B cell (primary cell): ENCODE data around the gene CYTIP. TPM values are rescaled to one million over a fixed set of nuclear protein-coding genes. Genes with fewer than 3 reads are reported as not detected.

Source experiments
- ATAC-seq: fragments of 200-7000 bp; cut with Tn5 transposase; one replicate; pipeline ENCODE4 v1.10.0; 2021; ENCODE audit warnings: low read depth, mild to moderate bottlenecking, moderate number of reproducible peaks, moderate library complexity
- CTCF ChIA-PET: fragments of 350-600 bp; sonication (Branson Sonifier 250); formaldehyde crosslinking; loops from one replicate; lab custom pipeline; 2021; ENCODE audit warnings: antibody characterized with exemption, inconsistent platforms; lab: Charles Lee
- POLR2A ChIA-PET: fragments of 350-600 bp; sonication (Branson Sonifier 250); formaldehyde crosslinking; loops from one replicate; lab custom pipeline; 2021; ENCODE audit warnings: antibody characterized with exemption; lab: Charles Lee
- DNase-seq: peaks from one replicate; pipeline ENCODE4 v3.0.0; 2013
- H2AFZ ChIP-seq: 2 replicates; pipeline ENCODE4 v1.6.1; 2012; ENCODE audit warnings: mild to moderate bottlenecking, low read depth, low read length; ENCODE audit not compliant: insufficient read depth, poor library complexity, severe bottlenecking
- H3K27ac ChIP-seq, 2 donors: 1 replicate in 1 of 2; 2 replicates in 1 of 2; pipeline ENCODE4 v1.5.1; 2012 to 2013; ENCODE audit warnings: low read length in 2 of 2, mild to moderate bottlenecking in 2 of 2, moderate library complexity in 1 of 2
- H3K27me3 ChIP-seq, 4 experiments: fragments of 200-600 bp in 1 of 4; sonication (generic) in 1 of 4; replicated peaks in 1 of 4; 1 replicate in 2 of 4; 2 replicates in 2 of 4; pipeline versions ENCODE4 v1.6.1 to v1.7.0; 2013 to 2016; ENCODE audit warnings: low read length in 3 of 4, mild to moderate bottlenecking in 2 of 4, mixed read lengths in 1 of 4, moderate library complexity in 1 of 4; ENCODE audit not compliant: insufficient read depth in 4 of 4, control insufficient read depth in 3 of 4; ENCODE audit errors: control extremely low read depth in 1 of 4
- H3K36me3 ChIP-seq, 2 experiments: replicated peaks in 1 of 2; 1 replicate in 1 of 2; 2 replicates in 1 of 2; pipeline versions ENCODE4 v1.6.1 to v1.7.1; 2013; ENCODE audit warnings: low read length in 1 of 2; ENCODE audit not compliant: insufficient read depth in 2 of 2, control insufficient read depth in 1 of 2; ENCODE audit errors: control extremely low read depth in 1 of 2, extremely low read depth in 1 of 2
- H3K4me1 ChIP-seq, 2 donors: fragments of 200-600 bp in 1 of 2; sonication (generic) in 1 of 2; 1 replicate in 1 of 2; 2 replicates in 1 of 2; pipeline versions ENCODE4 v1.5.1 to v1.6.1; 2013 to 2017; ENCODE audit warnings: low read length in 2 of 2; ENCODE audit not compliant: control insufficient read depth in 2 of 2, insufficient read depth in 2 of 2
- H3K4me2 ChIP-seq: replicated peaks from 2 replicates; pipeline ENCODE3; 2012; ENCODE audit warnings: mild to moderate bottlenecking, low read depth, low read length; ENCODE audit not compliant: poor library complexity, severe bottlenecking
- H3K4me3 ChIP-seq, 5 experiments: fragments of 200-600 bp in 1 of 5; sonication (generic) in 1 of 5; 1 replicate in 3 of 5; 2 replicates in 2 of 5; pipeline versions ENCODE4 v1.5.1 to v1.7.0; 2011 to 2016; ENCODE audit warnings: low read length in 4 of 5, mild to moderate bottlenecking in 4 of 5, low read depth in 2 of 5, control low read depth in 1 of 5, moderate library complexity in 1 of 5; ENCODE audit not compliant: insufficient read depth in 1 of 5; ENCODE audit errors: control extremely low read depth in 1 of 5, extremely low read depth in 1 of 5
- H3K79me2 ChIP-seq: fragments of 200-600 bp; sonication (generic); one replicate; pipeline ENCODE4 v1.6.0; 2016; ENCODE audit warnings: low read length; ENCODE audit not compliant: control insufficient read depth, insufficient read depth
- H3K9ac ChIP-seq: fragments of 200-600 bp; sonication (generic); 2 replicates; pipeline ENCODE4 v1.6.1; 2017; ENCODE audit warnings: mild to moderate bottlenecking, low read length, moderate library complexity
- H3K9me3 ChIP-seq, 3 donors: one replicate each; pipeline versions ENCODE4 v1.6.1 to v1.7.1; 2013; ENCODE audit warnings: low read length in 2 of 3; ENCODE audit not compliant: control insufficient read depth in 2 of 3, insufficient read depth in 1 of 3; ENCODE audit errors: control extremely low read depth in 1 of 3
- H4K20me1 ChIP-seq: 2 replicates; pipeline ENCODE4 v1.6.0; 2012; ENCODE audit warnings: mild to moderate bottlenecking, low read length; ENCODE audit not compliant: insufficient read depth, control insufficient read depth, poor library complexity, severe bottlenecking
- H3K27ac Mint-ChIP-seq: one replicate; pipeline ENCODE4 v1.8.0; 2021; ENCODE audit warnings: mixed read lengths
- H3K27me3 Mint-ChIP-seq: one replicate; pipeline ENCODE4 v1.8.0; 2021; ENCODE audit warnings: mixed read lengths
- H3K4me1 Mint-ChIP-seq: one replicate; pipeline ENCODE4 v1.8.0; 2021; ENCODE audit warnings: mixed read lengths
- H3K4me3 Mint-ChIP-seq: one replicate; pipeline ENCODE4 v1.8.0; 2021; ENCODE audit warnings: mixed read lengths
- H3K9me3 Mint-ChIP-seq: one replicate; pipeline ENCODE4 v1.8.0; 2022; ENCODE audit warnings: mixed read lengths; ENCODE audit not compliant: insufficient read depth
- EZH2 ChIP-seq: IDR thresholded peaks from 2 replicates; pipeline ENCODE4 v1.6.1; 2012; ENCODE audit warnings: borderline replicate concordance, low read depth, mild to moderate bottlenecking, moderate library complexity, low read length; ENCODE audit not compliant: insufficient read depth, poor library complexity, severe bottlenecking
- WGBS: methylation state at CpG from one replicate; pipeline ENCODE4 v1.1.5; 2013; ENCODE audit warnings: missing lambda C conversion rate; ENCODE audit not compliant: insufficient coverage; 5-methylcytosine and 5-hydroxymethylcytosine counted together
- intact Hi-C: fragments of 100-400 bp; cut with micrococcal nuclease; formaldehyde crosslinking; loops from one replicate; pipeline ENCODE4 v1.10.0; 2022
- polyA plus RNA-seq: library from polyadenylated mRNA; depleted of rRNA; stranded (reverse); fragments of >200 nt; gene quantifications from 2 replicates; pipeline ENCODE4 v1.2.3, GENCODE V29; 2012
- total RNA-seq, 2 donors: library from RNA; stranded (reverse); fragments of 120-200 nt in 1 of 2; gene quantifications; 1 replicate in 1 of 2; 2 replicates in 1 of 2; pipeline versions ENCODE4 v1.2.3 to v1.2.4, GENCODE V29; 2013 to 2022
- TF ChIP-seq, protein P1 (sequence below): fragments of 200-600 bp; IDR thresholded peaks from one replicate; pipeline ENCODE4 v1.8.0; 2022; ENCODE audit warnings: antibody characterized with exemption, mild to moderate bottlenecking

Gene CYTIP
- total and polyA plus RNA-seq, 2 donors (not counting 1 experiment from before 2014, with no cell fraction given): 73.0 to 327 TPM

DNA sequence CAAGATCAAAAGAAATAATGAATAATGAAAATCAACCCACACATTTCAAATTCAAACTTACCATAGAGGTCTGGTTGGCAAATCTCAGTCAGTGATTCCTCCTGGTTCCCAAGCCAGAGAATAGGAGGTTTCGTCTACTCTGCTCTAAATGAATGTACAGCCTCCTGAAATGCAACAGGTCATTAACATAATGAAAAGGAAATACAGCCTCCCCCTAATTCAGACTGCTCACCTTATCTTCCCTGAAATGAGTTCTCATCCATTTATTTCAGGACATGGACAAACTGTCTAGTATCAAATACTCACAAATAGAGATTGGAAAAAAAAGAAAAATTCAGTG lies 43.4 kb upstream of the CYTIP start:
- Histone ChIP-seq H3K4me2 (no peak overlapping the region), H2AFZ (no peak overlapping the region), H3K27ac (no peak overlapping the region), H3K4me3 (no peak overlapping the region), H3K9me3 (no peaks in the 10 kb centered on the region), H4K20me1 (no peaks in the 10 kb centered on the region), H3K27me3 (no peaks in the 10 kb centered on the region), H3K9ac (no peak overlapping the region), H3K4me1 (peaks cover 0 to 2% of the 10 kb centered on the region in 2 donors), H3K79me2 (no peaks in the 10 kb centered on the region), H3K36me3 (no peaks in the 10 kb centered on the region)
- ATAC-seq: no peak
- ChIA-PET POLR2A (no interaction called here), CTCF (interaction anchor here (1.2 to 10.6 kb wide), 8 partner anchors 10 to 185 kb away, joined by 3 to 157 read pairs (median 8); partner anchors contain the start of gene ERMN)
- no peaks in the 10 kb centered on the region for H3K27me3 Mint-ChIP-seq
- intact Hi-C loops: no loop called here
- TF ChIP-seq, protein P1, sequence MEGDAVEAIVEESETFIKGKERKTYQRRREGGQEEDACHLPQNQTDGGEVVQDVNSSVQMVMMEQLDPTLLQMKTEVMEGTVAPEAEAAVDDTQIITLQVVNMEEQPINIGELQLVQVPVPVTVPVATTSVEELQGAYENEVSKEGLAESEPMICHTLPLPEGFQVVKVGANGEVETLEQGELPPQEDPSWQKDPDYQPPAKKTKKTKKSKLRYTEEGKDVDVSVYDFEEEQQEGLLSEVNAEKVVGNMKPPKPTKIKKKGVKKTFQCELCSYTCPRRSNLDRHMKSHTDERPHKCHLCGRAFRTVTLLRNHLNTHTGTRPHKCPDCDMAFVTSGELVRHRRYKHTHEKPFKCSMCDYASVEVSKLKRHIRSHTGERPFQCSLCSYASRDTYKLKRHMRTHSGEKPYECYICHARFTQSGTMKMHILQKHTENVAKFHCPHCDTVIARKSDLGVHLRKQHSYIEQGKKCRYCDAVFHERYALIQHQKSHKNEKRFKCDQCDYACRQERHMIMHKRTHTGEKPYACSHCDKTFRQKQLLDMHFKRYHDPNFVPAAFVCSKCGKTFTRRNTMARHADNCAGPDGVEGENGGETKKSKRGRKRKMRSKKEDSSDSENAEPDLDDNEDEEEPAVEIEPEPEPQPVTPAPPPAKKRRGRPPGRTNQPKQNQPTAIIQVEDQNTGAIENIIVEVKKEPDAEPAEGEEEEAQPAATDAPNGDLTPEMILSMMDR: no peak
- TF ChIP-seq EZH2: no peak
- no peak overlapping the region for H3K4me3 Mint-ChIP-seq
- DNase-seq: no peak
- no CpG with 5 or more reads among the region's 1 CpG for WGBS
- no peak overlapping the region for H3K27ac Mint-ChIP-seq
- H3K9me3 Mint-ChIP-seq: no peaks in the 10 kb centered on the region
- H3K4me1 Mint-ChIP-seq: peaks cover 6% of the 10 kb centered on the region

DNA sequence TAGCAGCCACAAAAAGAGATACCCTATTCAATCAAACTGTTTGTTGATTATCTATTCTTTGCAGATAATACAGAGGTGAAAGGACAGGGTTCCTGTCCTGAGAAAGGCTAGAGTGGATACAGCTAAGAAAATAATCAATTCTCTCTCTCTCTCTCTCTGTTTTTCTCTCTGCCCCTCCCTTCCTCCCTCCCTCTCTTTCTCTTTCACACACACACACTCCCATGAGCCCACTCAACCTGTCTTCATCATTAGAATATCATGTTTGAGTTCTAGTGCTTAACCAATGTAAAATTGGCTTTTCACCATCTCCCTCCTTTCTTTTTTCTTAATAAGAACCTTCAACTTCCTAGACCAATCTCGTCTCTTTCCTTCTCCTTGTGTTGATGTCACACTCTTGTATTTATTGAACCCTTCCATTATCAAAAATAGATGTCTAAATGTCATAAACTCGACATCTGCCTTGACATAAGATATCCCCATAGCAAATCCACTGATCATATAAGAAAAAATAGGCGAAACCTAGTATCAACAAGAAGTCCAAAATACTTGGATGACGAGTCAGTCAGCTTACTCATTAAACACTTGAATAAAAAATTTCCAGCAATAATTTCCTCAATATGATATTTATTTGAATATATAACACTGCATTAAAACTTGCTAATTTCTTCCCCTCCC lies 42.8 kb upstream of the CYTIP start:
- no peak for DNase-seq
- Histone ChIP-seq H3K27me3 (no peaks in the 10 kb centered on the region), H3K79me2 (no peaks in the 10 kb centered on the region), H3K27ac (no peak overlapping the region), H3K4me1 (no peaks in the 10 kb centered on the region), H3K9ac (no peak overlapping the region), H3K36me3 (no peaks in the 10 kb centered on the region), H2AFZ (no peak overlapping the region), H3K9me3 (no peaks in the 10 kb centered on the region), H4K20me1 (no peaks in the 10 kb centered on the region), H3K4me2 (no peak overlapping the region), H3K4me3 (no peak overlapping the region)
- ChIA-PET POLR2A (no interaction called here), CTCF (interaction anchor here (0.7 to 10.6 kb wide), 11 partner anchors 10 to 294 kb away, joined by 3 to 128 read pairs (median 5); no protein-coding TSS in a partner anchor)
- H3K9me3 Mint-ChIP-seq: no peaks in the 10 kb centered on the region
- no peak for ATAC-seq
- H3K4me3 Mint-ChIP-seq: no peak overlapping the region
- TF ChIP-seq, protein P1: no peak
- no peak for TF ChIP-seq EZH2
- H3K27ac Mint-ChIP-seq: no peak overlapping the region
- no peaks in the 10 kb centered on the region for H3K27me3 Mint-ChIP-seq
- intact Hi-C loops: no loop called here
- WGBS: 100% methylated on average over 1 of the region's 4 CpGs
- peaks cover 3% of the 10 kb centered on the region for H3K4me1 Mint-ChIP-seq
